Eye (tissue), 1 donor: ENCODE data around the gene FLAD1.
A peak's percentile ranks its signal among the peaks of the same experiment; 100 is the strongest.

Experiments
- DNase-seq: peaks from one replicate; pipeline ENCODE4 v3.0.0-alpha.2; 2015

Gene FLAD1

DNA sequence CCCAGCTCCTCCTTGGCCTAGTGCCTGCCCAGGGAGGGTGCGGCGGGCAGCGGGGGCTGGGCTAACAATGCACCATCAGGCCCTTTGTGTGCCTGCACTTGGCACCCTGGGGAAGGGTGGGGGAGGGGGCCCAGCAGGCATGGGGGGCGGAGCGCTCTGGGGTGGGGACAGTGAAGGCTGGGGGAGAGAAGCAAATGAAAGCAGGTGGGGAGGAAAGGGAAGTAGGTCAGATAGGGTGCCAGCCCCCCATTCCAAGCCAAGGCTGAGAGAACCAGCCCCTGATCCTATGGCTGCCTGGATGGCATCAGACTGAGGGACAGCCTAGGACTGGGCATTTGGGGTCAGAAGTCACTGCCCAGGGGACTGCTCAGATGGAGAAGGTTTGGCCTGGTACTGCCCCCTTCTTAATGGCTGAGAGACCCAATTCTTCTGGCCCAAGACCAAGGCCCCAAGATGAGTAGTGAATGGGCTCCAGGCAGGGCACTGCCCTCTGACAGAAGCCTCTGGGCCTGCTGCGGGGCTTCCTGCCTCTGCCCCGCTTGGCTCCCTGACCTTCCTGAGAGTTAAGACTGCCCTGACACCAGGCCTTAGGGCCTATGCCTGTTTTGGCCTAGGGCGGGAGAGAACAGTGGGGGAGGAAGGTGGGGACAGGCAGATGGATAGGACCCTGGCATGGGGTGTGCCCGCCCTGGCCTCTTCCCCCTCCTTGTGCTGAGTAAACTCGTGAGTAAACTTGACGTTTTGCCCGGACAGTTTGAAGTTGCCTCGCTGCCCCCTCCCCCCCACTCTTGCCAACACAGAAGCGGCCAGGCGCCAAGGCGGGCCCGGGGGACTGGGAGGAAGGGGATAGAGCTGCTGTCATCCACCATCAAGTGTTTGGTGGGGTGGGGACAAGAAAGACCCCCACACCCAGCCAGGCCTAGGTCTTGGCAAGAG lies 22.2 kb downstream of the FLAD1 start:
- no peak for DNase-seq

DNA sequence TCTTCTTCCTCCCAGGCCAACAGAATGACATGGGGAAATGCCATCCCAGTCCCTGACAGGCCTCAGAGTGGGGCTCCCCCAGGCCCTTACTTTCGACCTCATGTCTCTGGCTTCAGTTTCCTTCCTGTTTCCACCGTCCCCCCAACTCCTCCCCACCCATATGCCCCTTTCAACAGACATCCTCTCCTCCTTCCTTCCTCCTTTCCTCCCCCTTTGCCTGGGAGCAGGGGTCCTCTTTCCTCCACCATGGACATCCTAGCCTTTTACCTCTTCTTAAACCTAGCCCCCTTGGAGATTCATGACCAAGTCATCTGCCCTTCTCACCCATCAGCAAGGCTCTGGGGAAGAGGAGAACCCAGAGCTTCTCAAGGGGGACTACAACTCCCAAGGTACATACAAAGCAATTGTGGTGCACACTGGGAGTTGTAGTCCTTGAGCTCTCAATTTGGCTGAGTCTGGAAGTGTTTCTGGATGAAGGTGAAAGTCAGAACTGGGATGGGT lies 23.5 kb downstream of the FLAD1 start:
- peak; percentile 68 for DNase-seq

DNA sequence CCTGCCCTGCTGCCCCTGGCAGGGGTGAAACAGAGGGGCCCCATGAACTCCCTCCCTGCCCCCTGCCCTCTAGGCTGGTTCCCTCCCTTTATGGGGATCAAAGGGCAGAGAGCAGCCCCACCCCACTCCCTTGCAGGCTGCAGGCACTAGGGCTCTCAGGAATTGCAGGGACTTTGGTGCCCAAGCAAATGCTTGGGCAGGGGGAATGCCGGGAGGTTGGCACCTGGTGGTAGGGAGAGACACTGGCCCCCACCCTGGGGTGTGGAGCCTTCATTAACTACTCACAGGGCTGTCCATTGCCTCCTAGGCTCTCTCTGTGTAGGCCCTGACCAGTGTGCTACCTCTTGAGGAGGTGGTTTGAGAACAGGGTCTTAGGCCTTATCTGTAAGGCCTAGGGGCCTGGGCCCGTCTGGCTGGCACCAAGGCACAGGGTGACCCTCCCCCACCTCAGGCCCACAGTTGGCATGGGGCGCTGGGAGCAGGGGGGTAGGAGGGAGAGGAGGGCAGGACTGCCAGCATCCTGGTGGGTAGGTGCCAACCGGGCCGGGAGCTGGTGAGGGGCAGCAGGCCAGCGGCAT lies 24.2 kb downstream of the FLAD1 start:
- no peak for DNase-seq

DNA sequence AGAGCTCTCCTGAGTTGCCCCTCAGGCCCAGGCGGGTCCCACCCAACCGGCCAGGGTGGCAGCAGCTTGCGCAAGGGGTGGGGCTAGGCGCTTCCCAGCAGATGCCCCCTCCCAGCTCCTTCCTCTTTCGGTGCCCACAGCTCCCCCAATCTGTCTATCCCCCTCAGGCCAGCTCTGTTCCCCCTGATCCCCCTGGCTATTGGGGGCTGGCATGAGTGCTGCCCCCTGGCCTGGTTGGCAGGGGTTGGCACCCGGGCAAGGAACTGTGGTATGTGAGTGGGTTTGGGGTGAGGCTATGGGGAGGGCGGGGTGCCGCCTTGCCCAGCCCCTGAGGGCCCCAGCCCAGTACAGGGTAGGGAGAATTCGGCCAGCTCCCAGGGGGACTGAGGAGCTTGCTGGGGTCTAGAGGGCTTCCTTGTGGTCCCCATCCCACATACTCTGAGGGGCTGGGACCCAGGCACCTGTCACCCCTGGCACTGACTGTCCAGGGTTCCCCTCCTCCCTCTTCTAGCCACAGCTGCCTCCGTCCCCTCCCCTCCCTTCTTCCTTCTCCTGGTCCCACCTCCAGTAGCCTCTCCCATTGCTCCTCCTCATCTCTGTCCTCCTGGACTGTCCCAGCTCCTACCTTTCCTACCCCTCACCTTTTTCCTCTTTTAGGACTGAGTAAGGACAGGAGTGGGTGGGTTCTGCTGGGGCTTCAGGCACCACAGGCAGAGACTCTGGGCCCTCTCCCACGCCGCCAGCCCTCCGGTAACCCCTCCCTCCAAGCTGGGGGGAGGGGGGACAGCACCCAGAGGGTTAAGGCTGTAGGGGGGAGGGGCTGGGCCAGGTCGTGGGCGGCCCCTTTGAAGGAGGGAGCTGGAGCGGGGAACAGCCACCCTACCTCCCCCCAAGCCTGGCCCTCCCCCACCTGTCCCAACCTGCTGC lies 25.1 kb downstream of the FLAD1 start:
- DNase-seq = no peak

DNA sequence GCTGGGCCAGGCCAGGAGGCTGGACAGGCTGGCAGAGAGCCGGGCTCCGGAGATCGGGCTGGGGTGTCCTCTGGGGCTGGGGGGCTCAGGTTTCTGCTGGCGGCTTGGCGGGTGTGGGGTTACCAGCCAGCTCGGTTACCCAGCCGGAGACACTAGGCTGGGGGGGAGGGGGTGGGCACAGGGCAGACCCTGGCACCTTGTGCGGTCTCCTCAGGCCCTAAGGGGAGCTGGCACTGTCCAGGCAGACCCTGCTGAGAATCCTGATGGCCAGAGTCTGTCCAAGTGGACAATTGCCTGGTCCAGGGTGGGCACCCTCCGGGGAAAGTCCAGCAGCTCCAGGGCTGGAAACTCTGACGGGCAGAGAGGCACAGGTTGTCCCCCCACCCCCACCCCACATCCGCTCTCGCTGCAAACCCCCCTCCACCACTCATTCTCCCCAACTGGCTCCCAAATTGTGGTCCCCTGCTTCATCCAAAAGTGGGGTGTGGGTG lies 26.1 kb downstream of the FLAD1 start:
- no peak for DNase-seq

DNA sequence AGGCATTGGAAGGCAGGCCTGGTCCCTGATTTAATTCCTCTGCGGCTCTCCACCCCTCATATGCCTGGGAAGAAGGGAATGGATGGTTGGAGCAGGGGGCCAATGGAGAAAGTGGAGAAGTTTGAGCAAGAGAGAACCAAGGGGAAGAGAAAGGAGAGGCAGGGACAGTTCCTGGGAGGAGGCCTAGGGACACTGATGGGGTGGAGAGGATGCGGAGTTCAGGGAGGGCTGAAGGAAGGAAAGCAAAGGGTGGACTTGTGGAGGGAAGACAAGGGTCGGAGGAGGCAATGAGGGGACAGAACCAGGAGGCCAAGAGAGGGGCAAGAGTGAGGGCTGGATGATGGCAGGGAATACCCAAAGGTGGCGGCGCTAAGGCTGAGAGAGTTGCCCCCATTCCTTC lies 26.6 kb downstream of the FLAD1 start:
- no peak for DNase-seq

DNA sequence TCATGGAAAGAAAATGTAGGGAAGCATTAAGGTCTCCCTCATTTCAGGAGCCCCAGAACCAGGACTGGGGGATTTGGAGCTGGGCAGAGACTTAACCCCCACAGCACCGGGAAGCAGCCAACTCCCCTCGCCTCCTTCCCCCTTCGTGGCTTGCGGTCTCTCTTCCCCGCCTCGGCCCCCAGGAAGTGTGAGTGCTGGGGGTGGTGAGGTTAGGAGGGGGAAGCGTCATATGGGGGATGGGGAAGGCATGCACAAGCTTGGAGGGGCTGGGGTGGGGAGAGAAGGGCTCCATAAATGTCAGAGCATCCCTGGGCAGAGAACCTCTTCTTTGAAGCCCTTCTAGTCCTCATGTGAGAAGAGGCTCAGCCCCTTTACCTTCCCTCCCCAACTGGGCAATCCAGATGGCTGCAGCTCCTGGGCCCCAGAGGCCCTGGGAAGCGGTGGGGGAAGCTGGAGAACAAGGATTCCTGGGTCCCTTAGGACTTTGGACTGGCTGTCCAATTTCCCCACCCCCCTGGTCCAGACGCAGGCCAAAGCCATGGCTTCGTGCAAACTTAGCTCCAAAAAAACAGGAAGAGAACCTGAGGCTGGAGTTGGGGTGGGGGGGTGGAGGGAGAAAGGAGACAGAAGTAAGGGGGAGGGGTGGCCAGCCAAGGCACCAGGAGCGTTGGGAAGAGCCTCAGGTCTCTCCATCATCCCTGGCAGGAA lies 27.2 kb downstream of the FLAD1 start:
- DNase-seq = no peak

DNA sequence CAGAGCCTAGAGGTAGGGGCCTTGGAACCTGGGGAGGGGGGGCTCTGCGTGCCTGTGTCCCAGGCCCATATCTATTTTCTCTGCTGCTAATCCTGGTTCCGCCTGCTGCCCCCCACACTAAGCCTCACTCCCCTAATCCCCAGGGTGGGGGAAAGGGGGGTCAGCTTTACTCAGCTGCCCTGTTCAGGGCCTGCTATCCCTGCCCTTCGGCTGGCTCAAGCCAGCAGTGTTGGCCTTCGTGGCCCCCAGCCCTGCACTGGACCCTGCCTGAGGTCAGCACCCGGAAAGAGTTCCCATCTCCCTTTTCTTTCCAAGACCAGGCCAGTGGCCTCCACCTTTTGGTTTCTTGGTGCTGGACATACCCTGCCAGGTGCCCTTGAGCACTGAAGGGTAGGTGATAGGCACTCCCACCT lies 27.9 kb downstream of the FLAD1 start:
- DNase-seq = no peak

DNA sequence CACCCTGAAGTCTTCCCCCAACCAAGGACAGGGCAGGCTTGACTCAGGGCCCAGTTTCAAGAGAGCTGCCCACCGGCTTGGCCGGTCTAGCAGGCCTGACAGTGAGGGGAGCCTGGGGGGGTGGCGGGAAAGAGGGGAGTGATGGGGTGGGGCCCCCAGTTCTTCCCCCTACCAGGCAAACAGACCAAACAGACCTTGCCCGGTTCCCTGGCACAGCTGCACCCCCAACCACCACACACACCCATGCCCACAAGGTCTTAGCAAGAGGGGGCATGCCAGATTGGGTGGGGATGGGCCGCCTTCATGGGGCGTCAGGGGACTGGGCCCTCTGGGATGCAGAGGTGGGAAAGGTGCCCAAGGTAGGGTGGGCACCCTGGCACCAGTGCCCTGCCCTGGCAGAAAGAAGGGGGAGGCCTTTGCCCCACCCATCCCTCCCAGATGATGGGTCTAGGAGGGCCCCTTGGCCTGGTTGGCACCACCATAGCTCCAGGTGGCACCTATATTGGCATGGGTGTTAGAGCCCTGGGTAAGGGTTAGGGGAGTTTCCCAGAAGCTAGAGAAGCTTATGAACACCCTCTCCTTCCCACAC lies 28.4 kb downstream of the FLAD1 start:
- no peak for DNase-seq

DNA sequence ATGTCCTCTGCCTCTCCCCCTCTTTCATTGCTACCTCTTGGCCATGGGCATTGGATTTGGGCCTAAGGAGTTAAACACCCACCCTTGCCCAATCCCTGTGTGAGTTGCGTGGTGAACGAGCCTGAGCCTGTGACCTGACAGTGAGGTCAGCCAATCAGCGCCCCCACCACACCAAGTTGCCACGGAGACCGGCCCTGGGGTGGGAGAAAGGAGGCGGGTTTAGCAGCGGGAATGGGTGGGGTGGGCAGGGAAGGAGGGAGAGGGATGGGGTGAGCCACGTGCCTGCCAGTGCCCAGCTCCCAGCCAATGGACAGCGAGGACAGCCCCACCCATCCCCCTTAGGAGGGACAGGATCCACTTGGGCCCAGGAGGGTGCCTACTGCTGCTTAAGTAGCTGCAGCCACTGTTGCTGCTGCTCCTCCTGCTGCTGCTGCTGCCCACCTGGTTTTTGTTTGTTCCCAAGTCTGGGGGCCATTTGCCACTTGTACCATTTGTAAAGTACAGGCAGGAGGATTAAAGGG lies 28.9 kb downstream of the FLAD1 start:
- DNase-seq = peak; percentile 89

DNA sequence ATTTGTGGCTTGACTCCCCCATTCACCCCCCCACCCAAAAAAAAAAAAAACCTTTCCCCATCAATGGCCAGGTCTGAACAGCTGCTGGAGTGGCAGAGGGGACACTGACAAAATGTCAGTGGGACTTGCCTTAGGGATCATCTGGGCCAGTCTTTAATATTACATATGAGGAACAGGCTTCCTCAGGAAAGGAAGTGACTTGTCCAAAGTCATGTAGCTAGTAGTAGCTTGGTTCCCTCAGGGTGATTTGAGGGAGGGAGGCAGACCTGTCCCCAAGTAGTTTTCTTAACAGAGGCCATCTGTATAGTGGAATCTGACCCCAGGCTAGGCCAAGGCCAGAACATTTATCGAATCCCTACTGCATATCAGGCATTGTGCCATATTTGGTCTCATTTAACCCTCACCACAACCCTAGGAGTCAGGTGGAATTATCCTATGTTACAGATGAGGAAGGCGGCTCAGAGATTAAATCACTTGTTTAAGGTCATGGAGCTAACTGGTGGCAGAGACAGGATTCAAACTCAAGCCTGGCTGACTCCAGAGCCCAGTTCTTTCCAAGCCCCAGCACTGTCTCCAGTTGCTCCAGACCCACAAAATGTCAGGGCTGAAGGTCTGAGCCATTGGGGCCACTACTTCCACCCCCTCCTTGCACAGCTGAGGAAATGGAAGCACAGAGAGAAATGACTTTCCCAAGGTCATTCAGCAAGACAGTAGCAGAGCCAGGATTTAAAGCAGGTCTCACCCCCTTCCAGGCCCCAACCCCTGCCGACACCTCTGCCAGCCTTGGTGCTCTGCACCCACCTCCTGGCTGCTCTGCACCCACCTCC lies 29.8 kb downstream of the FLAD1 start:
- DNase-seq = no peak

DNA sequence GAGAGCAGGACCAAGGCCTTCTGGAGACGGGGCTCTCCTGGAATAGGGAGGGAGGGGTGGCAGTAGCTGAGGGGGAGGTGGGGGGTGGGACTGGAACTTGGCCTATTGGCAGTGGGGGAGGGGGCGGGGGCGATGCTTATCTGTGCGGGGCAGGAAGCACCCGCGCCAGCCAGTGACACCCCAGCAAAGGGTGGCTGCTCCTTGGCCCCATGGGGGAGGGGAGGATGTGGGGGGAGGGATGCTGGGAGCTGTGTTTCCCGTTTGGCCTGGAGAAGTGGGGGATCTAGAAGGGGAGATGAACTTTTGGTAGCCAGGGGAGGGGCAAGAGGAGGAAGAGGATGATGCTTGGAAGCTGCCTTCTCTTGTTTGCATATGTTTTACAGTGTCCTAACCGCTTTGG lies 30.5 kb downstream of the FLAD1 start:
- DNase-seq = no peak

DNA sequence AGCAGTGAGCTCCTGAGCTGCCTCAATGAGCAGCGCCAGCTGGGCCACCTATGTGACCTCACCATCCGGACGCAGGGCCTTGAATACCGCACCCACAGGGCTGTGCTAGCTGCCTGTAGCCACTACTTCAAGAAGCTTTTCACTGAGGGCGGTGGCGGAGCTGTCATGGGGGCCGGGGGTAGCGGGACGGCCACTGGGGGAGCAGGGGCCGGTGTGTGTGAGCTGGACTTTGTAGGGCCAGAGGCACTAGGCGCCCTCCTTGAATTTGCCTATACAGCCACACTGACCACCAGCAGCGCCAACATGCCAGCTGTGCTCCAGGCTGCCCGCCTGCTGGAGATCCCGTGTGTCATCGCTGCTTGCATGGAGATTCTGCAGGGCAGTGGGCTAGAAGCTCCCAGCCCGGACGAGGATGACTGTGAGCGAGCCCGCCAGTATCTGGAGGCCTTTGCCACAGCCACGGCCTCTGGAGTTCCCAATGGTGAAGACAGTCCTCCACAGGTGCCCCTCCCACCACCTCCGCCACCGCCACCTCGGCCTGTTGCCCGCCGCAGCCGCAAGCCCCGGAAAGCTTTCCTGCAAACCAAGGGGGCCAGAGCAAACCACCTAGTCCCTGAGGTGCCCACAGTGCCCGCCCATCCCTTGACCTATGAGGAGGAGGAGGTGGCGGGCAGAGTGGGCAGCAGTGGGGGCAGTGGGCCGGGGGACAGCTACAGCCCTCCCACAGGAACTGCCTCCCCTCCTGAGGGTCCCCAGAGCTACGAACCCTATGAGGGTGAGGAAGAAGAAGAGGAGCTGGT lies 31.8 kb downstream of the FLAD1 start:
- no peak for DNase-seq

DNA sequence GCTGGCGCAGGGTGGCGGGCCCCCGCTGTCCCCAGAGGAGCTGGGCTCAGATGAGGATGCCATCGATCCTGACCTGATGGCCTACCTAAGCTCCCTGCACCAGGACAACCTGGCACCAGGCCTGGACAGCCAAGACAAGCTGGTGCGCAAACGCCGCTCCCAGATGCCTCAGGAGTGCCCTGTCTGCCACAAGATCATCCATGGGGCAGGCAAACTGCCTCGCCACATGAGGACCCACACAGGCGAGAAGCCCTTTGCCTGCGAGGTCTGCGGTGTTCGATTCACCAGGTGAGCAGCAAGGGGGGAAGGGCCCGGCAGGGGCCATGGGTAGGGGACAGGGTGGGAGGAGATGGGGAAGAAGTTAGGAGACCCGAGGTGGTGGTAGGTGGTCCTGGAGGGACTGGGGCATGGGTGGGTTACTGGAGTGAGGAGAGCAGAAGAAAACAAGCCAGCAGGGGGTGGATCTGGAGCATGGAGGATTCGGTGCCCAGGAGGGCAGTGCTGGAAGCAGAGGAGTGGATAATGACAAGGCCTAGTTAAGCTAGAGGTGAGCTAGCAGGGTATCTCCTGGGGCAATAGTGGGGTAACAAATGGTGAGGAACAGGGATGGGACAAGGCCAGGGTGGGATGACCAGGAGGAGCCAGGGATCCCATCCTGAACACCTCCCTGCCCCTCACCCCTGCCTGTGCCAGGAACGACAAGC lies 32.5 kb downstream of the FLAD1 start:
- no peak for DNase-seq

DNA sequence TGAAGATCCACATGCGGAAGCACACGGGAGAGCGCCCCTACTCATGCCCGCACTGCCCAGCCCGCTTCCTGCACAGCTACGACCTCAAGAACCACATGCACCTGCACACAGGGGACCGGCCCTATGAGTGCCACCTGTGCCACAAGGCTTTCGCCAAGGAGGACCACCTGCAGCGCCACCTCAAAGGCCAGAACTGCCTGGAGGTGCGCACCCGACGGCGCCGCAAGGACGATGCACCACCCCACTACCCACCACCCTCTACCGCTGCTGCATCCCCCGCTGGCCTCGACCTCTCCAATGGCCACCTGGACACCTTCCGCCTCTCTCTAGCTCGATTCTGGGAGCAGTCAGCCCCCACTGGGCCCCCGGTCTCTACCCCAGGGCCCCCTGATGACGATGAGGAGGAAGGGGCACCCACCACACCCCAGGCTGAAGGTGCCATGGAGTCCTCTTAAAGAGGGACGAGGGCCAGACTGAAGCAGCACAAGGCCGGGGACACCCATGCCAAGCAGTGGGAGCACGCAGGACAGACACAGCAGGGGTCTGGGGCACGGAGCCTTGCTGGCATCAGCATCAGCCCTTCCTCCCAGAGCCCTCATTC lies 33.2 kb downstream of the FLAD1 start:
- DNase-seq = no peak

DNA sequence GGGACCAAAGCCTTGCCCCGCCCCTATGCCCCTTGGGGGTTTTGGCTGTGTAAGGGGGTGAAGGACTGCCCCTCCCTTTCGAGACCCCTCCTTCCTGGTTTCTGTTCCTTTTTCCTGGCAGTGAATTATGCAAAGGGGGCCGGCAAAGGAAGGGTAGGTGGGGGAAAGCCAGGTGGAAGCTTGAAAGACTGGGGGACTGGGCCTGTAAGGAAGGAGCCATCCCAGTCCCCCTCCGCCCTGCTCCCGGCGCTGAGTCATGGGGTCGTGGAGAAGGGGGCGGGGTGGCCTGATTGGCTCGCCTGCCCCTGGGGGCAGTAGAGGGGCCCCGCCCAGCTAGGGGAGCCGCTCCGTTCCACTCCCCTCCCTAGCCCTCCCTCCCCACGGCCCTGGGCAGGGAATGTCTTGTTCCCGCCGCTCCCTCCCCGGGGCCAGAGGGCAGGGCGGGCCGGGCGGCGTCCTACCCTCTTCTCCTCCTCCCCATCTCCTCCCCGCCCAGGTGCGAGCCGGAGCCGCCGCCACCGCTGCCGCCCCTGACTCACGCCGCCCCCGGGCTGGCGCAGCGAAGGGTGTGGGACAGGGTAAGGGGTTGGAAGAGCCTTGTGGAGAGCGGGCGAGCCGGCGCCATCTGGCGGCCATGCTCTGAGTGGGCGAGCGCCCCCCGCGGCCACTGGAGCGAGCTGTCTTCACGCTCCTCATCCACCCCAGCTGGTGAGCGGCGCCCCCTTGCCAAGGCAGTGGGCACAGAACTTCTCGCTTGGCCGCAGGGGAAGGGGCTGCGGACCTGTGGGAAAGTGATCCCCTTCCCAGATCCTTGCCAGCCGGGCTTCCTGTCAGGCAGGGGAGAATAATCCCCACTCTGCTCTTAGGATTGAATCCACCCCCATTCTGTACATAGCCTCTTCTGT lies 34.1 kb downstream of the FLAD1 start:
- peak; percentile 95 for DNase-seq

DNA sequence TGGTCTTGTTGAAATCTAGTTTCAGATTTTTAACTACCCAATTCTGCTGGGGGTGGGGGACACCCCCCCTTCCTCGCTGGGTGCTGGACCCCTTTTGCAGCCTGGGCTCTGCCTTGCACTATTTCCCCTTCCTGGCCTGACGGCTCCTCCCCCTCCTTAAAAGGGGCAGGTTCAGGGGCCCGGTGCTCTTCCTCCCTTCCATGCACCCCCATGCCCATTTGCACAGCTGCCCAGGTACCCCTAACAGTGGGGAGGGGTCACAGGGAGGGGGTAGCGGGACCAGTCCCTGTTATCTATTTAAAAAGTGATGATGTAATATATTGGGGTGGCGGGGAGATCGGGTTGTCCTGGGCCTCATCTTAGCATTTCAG lies 34.8 kb downstream of the FLAD1 start:
- DNase-seq = no peak
